Left lung (tissue), 10 donors: ENCODE data around the gene DOCK11. TPM values are rescaled to one million over a fixed set of nuclear protein-coding genes. Genes with fewer than 3 reads are reported as not detected.
A peak's percentile ranks its signal among the peaks of the same experiment; 100 is the strongest.

Experiments
- ATAC-seq: fragments of 200-7000 bp; cut with Tn5 transposase; one replicate; pipeline ENCODE4 v1.9.1; 2020; ENCODE audit warnings: moderate library complexity
- DNase-seq, 4 donors: peaks; one replicate each; pipeline ENCODE4 v3.0.0-alpha.2; 2013 to 2020
- H3K27ac ChIP-seq, 2 donors: fragments of 200-600 bp; sonication (generic) in 1 of 2; one replicate each; pipeline versions ENCODE4 v1.5.0 to v1.8.0; 2020 to 2021
- H3K27me3 ChIP-seq, 2 donors: fragments of 200-600 bp; sonication (generic) in 1 of 2; one replicate each; pipeline versions ENCODE4 v1.5.0 to v1.8.0; 2020 to 2021
- H3K36me3 ChIP-seq, 2 donors: fragments of 200-600 bp; sonication (generic) in 1 of 2; one replicate each; pipeline versions ENCODE4 v1.5.0 to v1.8.0; 2020 to 2021
- H3K4me1 ChIP-seq, 2 donors: fragments of 200-600 bp; one replicate each; pipeline ENCODE4 v1.8.0; 2021
- H3K4me3 ChIP-seq, 2 donors: fragments of 200-600 bp; sonication (generic) in 1 of 2; one replicate each; pipeline versions ENCODE4 v1.5.0 to v1.8.0; 2020 to 2021; ENCODE audit warnings: mild to moderate bottlenecking in 1 of 2
- H3K9me3 ChIP-seq, 2 donors: fragments of 200-600 bp; sonication (generic) in 1 of 2; one replicate each; pipeline versions ENCODE4 v1.5.0 to v1.8.0; 2020 to 2021
- CTCF ChIP-seq, 2 donors: fragments of 200-600 bp; sonication (generic) in 1 of 2; IDR thresholded peaks; one replicate each; pipeline versions ENCODE4 v1.5.0 to v1.8.0; 2021; ENCODE audit warnings: antibody characterized with exemption in 2 of 2
- intact Hi-C, 2 donors: fragments of 100-400 bp; cut with DNase I; formaldehyde crosslinking; loops; one replicate each; pipeline versions ENCODE4 v1.11.2 to v1.14.2; 2022
- polyA plus RNA-seq, 6 donors: library from polyadenylated mRNA; unstranded; fragments of 120-200 nt; gene quantifications; one replicate each; pipeline ENCODE4 v1.2.1, GENCODE V29; 2013; ENCODE audit not compliant: insufficient read length in 6 of 6
- total RNA-seq, 2 donors: library from RNA; stranded (reverse); fragmentation: NEBNext Ultra II Directional; extraction: Animal tissue kit (Norgen Biotek cat#: 25700); gene quantifications; one replicate each; pipeline ENCODE4 v1.2.1, GENCODE V29; 2021
- donor health status: DM: no; HTN: yes; CAD: no.
- donor health status: DM: no; HTN: no; CAD: no.

Gene DOCK11
- total and polyA plus RNA-seq, 8 donors: 13.4 to 36.8 (median 16.9) TPM

GRCh38 chrX:118558926-118559325 lies 63.3 kb downstream of the DOCK11 start:
- no peak for TF ChIP-seq CTCF (IDR thresholded peaks at IDR 0.05)
- intact Hi-C loops: no loop called here
- no peak overlapping the region for H3K4me3 ChIP-seq
- no peaks in the 10 kb centered on the region for H3K27me3 ChIP-seq
- no peaks in the 10 kb centered on the region for H3K9me3 ChIP-seq
- no peak for DNase-seq
- H3K27ac ChIP-seq: no peak overlapping the region
- peaks cover 0 to 6% of the 10 kb centered on the region in 2 donors for H3K36me3 ChIP-seq
- no peaks in the 10 kb centered on the region for H3K4me1 ChIP-seq
- no peak for ATAC-seq

- TF ChIP-seq CTCF (IDR thresholded peaks at IDR 0.05): no peak
- Histone ChIP-seq H3K27ac (no peak overlapping the region), H3K4me1 (no peaks in the 10 kb centered on the region), H3K9me3 (no peaks in the 10 kb centered on the region), H3K4me3 (no peak overlapping the region), H3K36me3 (peaks cover 0 to 6% of the 10 kb centered on the region in 2 donors), H3K27me3 (no peaks in the 10 kb centered on the region)
- ATAC-seq (no peak), DNase-seq (no peak)
- intact Hi-C loops: no loop called here
Observed at GRCh38 chrX:118560489-118560888, 64.9 kb downstream of the DOCK11 start.

GRCh38 chrX:118562582-118563164 lies 67.1 kb downstream of the DOCK11 start:
- Histone ChIP-seq H3K27me3 (no peaks in the 10 kb centered on the region), H3K27ac (no peak overlapping the region), H3K36me3 (peaks cover 0 to 6% of the 10 kb centered on the region in 2 donors), H3K4me3 (no peak overlapping the region), H3K9me3 (no peaks in the 10 kb centered on the region), H3K4me1 (no peaks in the 10 kb centered on the region)
- DNase-seq: no peak
- no peak for TF ChIP-seq CTCF (IDR thresholded peaks at IDR 0.05)
- ATAC-seq: peak; percentile 44
- intact Hi-C loops: no loop called here

GRCh38 chrX:118564498-118564897 lies 68.9 kb downstream of the DOCK11 start:
- intact Hi-C loops: no loop called here
- ATAC-seq: no peak
- no peak overlapping the region for H3K27ac ChIP-seq
- H3K4me1 ChIP-seq: no peaks in the 10 kb centered on the region
- DNase-seq: no peak
- H3K4me3 ChIP-seq: no peak overlapping the region
- H3K27me3 ChIP-seq: no peaks in the 10 kb centered on the region
- H3K36me3 ChIP-seq: peaks cover 0 to 6% of the 10 kb centered on the region in 2 donors
- TF ChIP-seq CTCF (IDR thresholded peaks at IDR 0.05): no peak
- no peaks in the 10 kb centered on the region for H3K9me3 ChIP-seq

GRCh38 chrX:118565853-118566252 lies 70.2 kb downstream of the DOCK11 start:
- Histone ChIP-seq H3K9me3 (no peaks in the 10 kb centered on the region), H3K27ac (no peak overlapping the region), H3K36me3 (peaks cover 0 to 6% of the 10 kb centered on the region in 2 donors), H3K4me3 (no peak overlapping the region), H3K27me3 (no peaks in the 10 kb centered on the region), H3K4me1 (no peaks in the 10 kb centered on the region)
- ATAC-seq: no peak
- no peak for DNase-seq
- no peak for TF ChIP-seq CTCF (IDR thresholded peaks at IDR 0.05)
- intact Hi-C loops: no loop called here
